Transverse colon (tissue), 4 donors: ENCODE measurements around the gene FAHD2A. TPM values are rescaled to one million over a fixed set of nuclear protein-coding genes. Genes with fewer than 3 reads are reported as not detected.

Source experiments
- DNase-seq: peaks from one replicate; pipeline ENCODE4 v3.0.0-alpha.2; 2019
- H3K27ac ChIP-seq, 4 donors: fragments of 200-600 bp; sonication (generic); 2 replicates each; pipeline ENCODE4 v1.5.1; 2016 to 2018; ENCODE audit warnings: inconsistent platforms in 4 of 4
- H3K27me3 ChIP-seq: fragments of 200-600 bp; sonication (generic); 2 replicates; pipeline ENCODE4 v1.5.1; 2017; ENCODE audit warnings: inconsistent platforms
- H3K36me3 ChIP-seq, 4 donors: fragments of 200-600 bp; sonication (generic); 2 replicates each; pipeline ENCODE4 v1.5.1; 2017 to 2019; ENCODE audit warnings: inconsistent platforms in 4 of 4
- H3K4me1 ChIP-seq, 4 donors: fragments of 200-600 bp; sonication (generic); 2 replicates each; pipeline ENCODE4 v1.5.1; 2017 to 2020; ENCODE audit warnings: inconsistent platforms in 4 of 4
- H3K4me3 ChIP-seq, 4 donors: fragments of 200-600 bp; sonication (generic); 1 replicate in 1 of 4; 2 replicates in 3 of 4; pipeline versions ENCODE4 v1.5.1 to v1.6.1; 2017 to 2019; ENCODE audit warnings: inconsistent platforms in 4 of 4
- H3K9me3 ChIP-seq, 2 donors: fragments of 200-600 bp; sonication (generic); 2 replicates each; pipeline ENCODE4 v1.5.1; 2017 to 2019; ENCODE audit warnings: inconsistent platforms in 2 of 2
- CTCF ChIP-seq, 5 experiments: fragments of 200-600 bp in 3 of 5; fragments of 450-650 bp in 2 of 5; sonication (generic) in 3 of 5; IDR thresholded peaks; 1 replicate in 2 of 5; 2 replicates in 3 of 5; pipeline ENCODE4 v1.5.1; 2016 to 2017; ENCODE audit warnings: antibody characterized with exemption in 5 of 5, inconsistent platforms in 3 of 5, mild to moderate bottlenecking in 2 of 5, moderate library complexity in 1 of 5
- EP300 ChIP-seq: sonication (generic); formaldehyde crosslinking; IDR thresholded peaks from one replicate; pipeline ENCODE4 v1.6.1; 2017; ENCODE audit warnings: antibody characterized with exemption, low read depth
- POLR2A ChIP-seq: fragments of 450-650 bp; IDR thresholded peaks from one replicate; pipeline ENCODE4 v1.6.1; 2016; ENCODE audit warnings: antibody characterized with exemption, mild to moderate bottlenecking, moderate library complexity
- POLR2AphosphoS5 ChIP-seq, 3 donors: sonication (generic); formaldehyde crosslinking; IDR thresholded peaks; one replicate each; pipeline ENCODE4 v1.6.1; 2016; ENCODE audit warnings: antibody characterized with exemption in 3 of 3
- WGBS, 2 donors: methylation state at CpG; one replicate each; pipeline ENCODE4 v1.1.5; 2018; ENCODE audit warnings: low coverage in 1 of 2; 5-methylcytosine and 5-hydroxymethylcytosine counted together
- in situ Hi-C, 4 donors: fragments of 200-750 bp; cut with MboI; loops; one replicate each; pipeline versions ENCODE4 v1.15.0 to v1.15.1; 2017; ENCODE audit warnings: low sequenced_read_pairs in 3 of 4, low pct_ligation_motif_present in 1 of 4, low pct_unique_long_range_greater_than_20kb in 1 of 4
- intact Hi-C: fragments of 100-400 bp; cut with DNase I; formaldehyde crosslinking; loops from one replicate; pipeline ENCODE4 v1.15.1; 2023; ENCODE audit warnings: low total_unique reads
- total RNA-seq, 4 donors: library from RNA; depleted of rRNA; stranded (reverse); fragments of >200 nt; gene quantifications; one replicate each; pipeline ENCODE4 v1.1.0, GENCODE V29; 2016

Gene FAHD2A
- total RNA-seq, 4 donors from 2014 or later: 29.9 to 134 (median 42.7) TPM

- H3K36me3 ChIP-seq: no peaks in the 10 kb centered on the region
- no peak for DNase-seq
- no peaks in the 10 kb centered on the region for H3K4me1 ChIP-seq
- no peak overlapping the region for H3K27ac ChIP-seq
- in situ Hi-C loops (no loop called here), intact Hi-C loops (no loop called here)
- no peak for TF ChIP-seq EP300
- TF ChIP-seq POLR2AphosphoS5 (IDR thresholded peaks at IDR 0.05): no peak
- TF ChIP-seq POLR2A: no peak
- no peaks in the 10 kb centered on the region for H3K9me3 ChIP-seq
- 87% methylated on average over 6 of the region's 6 CpGs; no CpG with 5 or more reads in 1 of the 2 donors for WGBS, 2 donors
- no peaks in the 10 kb centered on the region for H3K27me3 ChIP-seq
- H3K4me3 ChIP-seq: no peak overlapping the region
Measured at GRCh38 chr2:95357717-95358280, 44.7 kb upstream of the FAHD2A start.

GRCh38 chr2:95359031-95359430 is 43.5 kb upstream of the FAHD2A start:
- in situ Hi-C loops: no loop called here
- 79 to 92% methylated on average over 2 to 3 of the region's 3 CpGs for WGBS, 2 donors

GRCh38 chr2:95359501-95359930 is 43.0 kb upstream of the FAHD2A start:
- intact Hi-C loops (no loop called here), in situ Hi-C loops (no loop called here)
- Histone ChIP-seq H3K27me3 (no peaks in the 10 kb centered on the region), H3K9me3 (no peaks in the 10 kb centered on the region), H3K36me3 (no peaks in the 10 kb centered on the region), H3K27ac (no peak overlapping the region), H3K4me3 (no peak overlapping the region), H3K4me1 (no peaks in the 10 kb centered on the region)
- no peak for DNase-seq
- TF ChIP-seq EP300 (no peak), POLR2AphosphoS5 (IDR thresholded peaks at IDR 0.05) (no peak), CTCF (IDR thresholded peaks at IDR 0.05) (no peak), POLR2A (no peak)
- WGBS, 2 donors: 83% methylated on average over 5 of the region's 5 CpGs; no CpG with 5 or more reads in 1 of the 2 donors

More at GRCh38 chr2:95359031-95359430, 43.5 kb upstream of the FAHD2A start:
- H3K4me3 ChIP-seq: no peak overlapping the region
- TF ChIP-seq POLR2A: no peak
- intact Hi-C loops: no loop called here
- no peak overlapping the region for H3K27ac ChIP-seq
- no peaks in the 10 kb centered on the region for H3K36me3 ChIP-seq
- H3K9me3 ChIP-seq: no peaks in the 10 kb centered on the region
- H3K27me3 ChIP-seq: no peaks in the 10 kb centered on the region
- DNase-seq: no peak
- no peaks in the 10 kb centered on the region for H3K4me1 ChIP-seq

GRCh38 chr2:95361216-95361980 is 41.1 kb upstream of the FAHD2A start:
- intact Hi-C loops: no loop called here
- in situ Hi-C loops: no loop called here
- Histone ChIP-seq H3K27me3 (peaks cover 2% of the 10 kb centered on the region), H3K4me1 (no peaks in the 10 kb centered on the region), H3K9me3 (no peaks in the 10 kb centered on the region), H3K4me3 (no peak overlapping the region), H3K27ac (no peak overlapping the region), H3K36me3 (no peaks in the 10 kb centered on the region)
- DNase-seq: no peak
- 82% methylated on average over 9 of the region's 9 CpGs; no CpG with 5 or more reads in 1 of the 2 donors for WGBS, 2 donors
- TF ChIP-seq POLR2A: no peak
- no peak for TF ChIP-seq CTCF (IDR thresholded peaks at IDR 0.05)
- TF ChIP-seq POLR2AphosphoS5 (IDR thresholded peaks at IDR 0.05): no peak
- no peak for TF ChIP-seq EP300

GRCh38 chr2:95362486-95362885 is 40.0 kb upstream of the FAHD2A start:
- in situ Hi-C loops (no loop called here), intact Hi-C loops (no loop called here)
- WGBS, 2 donors: 88 to 91% methylated on average over 4 to 9 of the region's 9 CpGs
- Histone ChIP-seq H3K27me3 (peaks cover 5% of the 10 kb centered on the region), H3K27ac (no peak overlapping the region), H3K4me1 (no peaks in the 10 kb centered on the region), H3K36me3 (no peaks in the 10 kb centered on the region), H3K9me3 (no peaks in the 10 kb centered on the region), H3K4me3 (no peak overlapping the region)
- DNase-seq: no peak
- TF ChIP-seq POLR2A (no peak), CTCF (IDR thresholded peaks at IDR 0.05) (no peak), EP300 (no peak), POLR2AphosphoS5 (IDR thresholded peaks at IDR 0.05) (no peak)
